HepG2 (cell line): ENCODE data around the gene VILL. TPM values are rescaled to one million over a fixed set of nuclear protein-coding genes. Genes with fewer than 3 reads are reported as not detected.

Experiments
- ATAC-seq: fragments of 200-7000 bp; cut with Tn5 transposase; 3 replicates; pipeline ENCODE4 v1.9.1; 2020; ENCODE audit warnings: mild to moderate bottlenecking, moderate library complexity
- BruUV-seq: library from RNA; stranded (reverse); fragments of 400-500 nt; replicated peaks from 2 replicates; lab custom pipeline; 2021; lab: Mats Ljungman, UMichigan
- CTCF ChIA-PET: fragments of 300-600 bp; formaldehyde crosslinking; extraction: SDS; loops from one replicate; lab custom pipeline; 2021; ENCODE audit warnings: low total read pairs, inconsistent platforms, low intra/inter-chr PET ratio; lab: Yijun Ruan, JAX
- POLR2A ChIA-PET: fragments of 350-600 bp; sonication (Branson Sonifier 250); formaldehyde crosslinking; loops from one replicate; lab custom pipeline; 2020; ENCODE audit warnings: antibody characterized with exemption, inconsistent platforms; lab: Yijun Ruan, JAX
- DNase-seq: peaks from one replicate; pipeline ENCODE4 v3.0.0-alpha.2; 2015; ENCODE audit warnings: low spot score
- FAIRE-seq: peaks from 3 replicates; lab custom pipeline; 2011; peaks lifted over from hg19 to GRCh38; lab: Jason Lieb, UNC
- H2AFZ ChIP-seq: one replicate; pipeline ENCODE4 v1.6.1; 2011; ENCODE audit warnings: low read length, inconsistent platforms
- H3K27ac ChIP-seq: fragments of 300-600 bp; 3 replicates; pipeline ENCODE4 v1.8.0; 2011; ENCODE audit warnings: mixed run types, mild to moderate bottlenecking, mixed read lengths, low read length, inconsistent platforms; ENCODE audit not compliant: insufficient read depth; ENCODE audit errors: extremely low read length
- H3K27me3 ChIP-seq, 2 experiments: fragments of 200-600 bp in 1 of 2; 2 replicates in 1 of 2; 3 replicates in 1 of 2; pipeline versions ENCODE4 v1.6.0 to v1.8.0; 2011; ENCODE audit warnings: low read length in 2 of 2, mild to moderate bottlenecking in 2 of 2, moderate library complexity in 2 of 2, inconsistent platforms in 1 of 2; ENCODE audit not compliant: insufficient read depth in 2 of 2, control insufficient read depth in 1 of 2
- H3K36me3 ChIP-seq, 2 experiments: fragments of 200-600 bp in 1 of 2; replicated peaks in 1 of 2; 2 replicates in 1 of 2; 3 replicates in 1 of 2; pipeline versions ENCODE4 v1.5.1 to v1.8.0; 2011; ENCODE audit warnings: low read length in 2 of 2, inconsistent platforms in 1 of 2; ENCODE audit not compliant: insufficient read depth in 2 of 2, control insufficient read depth in 1 of 2
- H3K4me1 ChIP-seq: 2 replicates; pipeline ENCODE4 v1.5.1; 2012; ENCODE audit warnings: low read length, inconsistent platforms; ENCODE audit not compliant: insufficient read depth
- H3K4me2 ChIP-seq: 2 replicates; pipeline ENCODE4 v1.6.0; 2011; ENCODE audit warnings: low read depth, low read length, inconsistent platforms
- H3K4me3 ChIP-seq, 3 experiments: fragments of 200-600 bp in 1 of 3; sonication (generic), shearing (Covaris generic) in 1 of 3; replicated peaks in 1 of 3; 2 replicates each; pipeline ENCODE4 v1.5.1; 2011 to 2016; ENCODE audit warnings: low read length in 3 of 3, inconsistent platforms in 2 of 3, low read depth in 2 of 3, mild to moderate bottlenecking in 2 of 3, control low read depth in 1 of 3, mixed read lengths in 1 of 3; ENCODE audit not compliant: insufficient read depth in 1 of 3
- H3K79me2 ChIP-seq: one replicate; pipeline ENCODE4 v1.6.1; 2011; ENCODE audit warnings: low read length, inconsistent platforms; ENCODE audit not compliant: insufficient read depth
- H3K9ac ChIP-seq: 2 replicates; pipeline ENCODE4 v1.6.0; 2011; ENCODE audit warnings: mild to moderate bottlenecking, low read depth, low read length, inconsistent platforms; ENCODE audit not compliant: insufficient read depth
- H3K9me3 ChIP-seq: 2 replicates; pipeline ENCODE4 v1.5.1; 2012; ENCODE audit warnings: mild to moderate bottlenecking, low read length
- H4K20me1 ChIP-seq: 2 replicates; pipeline ENCODE4 v1.6.0; 2011; ENCODE audit warnings: inconsistent platforms, mild to moderate bottlenecking, low read length, moderate library complexity; ENCODE audit not compliant: insufficient read depth
- CBX5 ChIP-seq: sonication (generic); formaldehyde crosslinking; IDR thresholded peaks from 2 replicates; pipeline ENCODE4 v1.4.0; 2020; ENCODE audit warnings: missing genetic modification reagents, borderline replicate concordance
- NR3C1 ChIP-seq: sonication (generic); formaldehyde crosslinking; IDR thresholded peaks from 2 replicates; pipeline ENCODE4 v1.4.0; 2020; ENCODE audit warnings: missing genetic modification reagents
- SP1 ChIP-seq, 2 experiments: fragments of 450-650 bp in 1 of 2; sonication (generic) in 1 of 2; formaldehyde crosslinking in 1 of 2; IDR thresholded peaks; 2 replicates each; pipeline versions ENCODE4 v1.4.0 to v1.6.1; 2016 to 2020; ENCODE audit warnings: missing genetic modification reagents in 1 of 2
- ZBTB7A ChIP-seq: sonication (generic); formaldehyde crosslinking; IDR thresholded peaks from 2 replicates; pipeline ENCODE4 v1.8.0; 2022; ENCODE audit warnings: mild to moderate bottlenecking, missing genetic modification reagents
- ZFAT ChIP-seq: sonication (generic); formaldehyde crosslinking; conservative IDR thresholded peaks from 2 replicates; pipeline ENCODE4 v1.8.1; 2023; ENCODE audit warnings: missing genetic modification reagents, inconsistent platforms
- ZMAT3 ChIP-seq: sonication (generic); formaldehyde crosslinking; conservative IDR thresholded peaks from 2 replicates; pipeline ENCODE4 v1.7.0; 2021; ENCODE audit warnings: missing genetic modification reagents
- ZNF256 ChIP-seq: sonication (generic); formaldehyde crosslinking; conservative IDR thresholded peaks from 2 replicates; pipeline ENCODE4 v1.4.0; 2020; ENCODE audit warnings: missing genetic modification reagents
- ZNF264 ChIP-seq: sonication (generic); formaldehyde crosslinking; IDR thresholded peaks from 2 replicates; pipeline ENCODE4 v1.4.0; 2020; ENCODE audit warnings: missing genetic modification reagents
- ZNF292 ChIP-seq: sonication (generic); formaldehyde crosslinking; IDR thresholded peaks from 2 replicates; pipeline ENCODE4 v1.8.1; 2022; ENCODE audit warnings: mild to moderate bottlenecking, low read depth, missing genetic modification reagents, borderline replicate concordance
- WGBS: methylation state at CpG from one replicate; pipeline ENCODE4 v1.1.6; 2017; ENCODE audit warnings: low lambda C conversion rate; 5-methylcytosine and 5-hydroxymethylcytosine counted together
- in situ Hi-C: cut with HindIII; loops from 2 replicates; pipeline ENCODE4 v1.10.0; 2017; ENCODE audit warnings: low pct_unique_long_range_greater_than_20kb; ENCODE audit not compliant: extremely low pct_ligation_motif_present
- intact Hi-C: fragments of 100-400 bp; cut with micrococcal nuclease; formaldehyde crosslinking; loops from one replicate; pipeline ENCODE4 v1.10.0; 2022; ENCODE audit not compliant: unreplicated experiment
- polyA plus RNA-seq, 8 experiments: library from polyadenylated mRNA; depleted of rRNA in 3 of 8; stranded (reverse) in 7 of 8; unstranded in 1 of 8; fragments of >200 nt; fragmentation: Illumina TruSeq in 4 of 8; extraction: Trizol in 4 of 8; gene quantifications; 2 replicates each; pipeline versions ENCODE4 v1.2.1 to v1.2.3, GENCODE V29; 2011 to 2016; ENCODE audit warnings: low read depth in 4 of 8, missing spikeins in 1 of 8, mixed read lengths in 1 of 8; ENCODE audit not compliant: insufficient read depth in 1 of 8
- total RNA-seq, 5 experiments: library from RNA; depleted of rRNA; stranded (reverse); fragments of >200 nt; fragmentation: Illumina TruSeq; extraction: Trizol; gene quantifications; 2 replicates each; pipeline ENCODE4 v1.2.3, GENCODE V29; 2016; ENCODE audit warnings: low read depth in 1 of 5
- TF ChIP-seq, protein P1 (sequence below): sonication (generic); formaldehyde crosslinking; IDR thresholded peaks from 2 replicates; pipeline ENCODE4 v1.4.0; 2020; ENCODE audit warnings: mild to moderate bottlenecking, missing genetic modification reagents
- TF ChIP-seq, protein P2 (sequence below): sonication (generic); formaldehyde crosslinking; IDR thresholded peaks from 2 replicates; pipeline ENCODE4 v1.4.0; 2020; ENCODE audit warnings: missing genetic modification reagents
- TF ChIP-seq, protein P3 (sequence below): sonication (generic); formaldehyde crosslinking; IDR thresholded peaks from 2 replicates; pipeline ENCODE4 v1.5.1; 2020; ENCODE audit warnings: mild to moderate bottlenecking, missing genetic modification reagents
- TF ChIP-seq, protein P4 (sequence below): sonication (generic); formaldehyde crosslinking; IDR thresholded peaks from 2 replicates; pipeline ENCODE4 v1.5.1; 2020; ENCODE audit warnings: mild to moderate bottlenecking, missing genetic modification reagents, borderline replicate concordance

Gene VILL
- total and polyA plus RNA-seq, 2 of the 13 experiments (the other 11 are each of a cell fraction or from before 2014, with no cell fraction given) = 3.2 to 5.3 TPM

DNA sequence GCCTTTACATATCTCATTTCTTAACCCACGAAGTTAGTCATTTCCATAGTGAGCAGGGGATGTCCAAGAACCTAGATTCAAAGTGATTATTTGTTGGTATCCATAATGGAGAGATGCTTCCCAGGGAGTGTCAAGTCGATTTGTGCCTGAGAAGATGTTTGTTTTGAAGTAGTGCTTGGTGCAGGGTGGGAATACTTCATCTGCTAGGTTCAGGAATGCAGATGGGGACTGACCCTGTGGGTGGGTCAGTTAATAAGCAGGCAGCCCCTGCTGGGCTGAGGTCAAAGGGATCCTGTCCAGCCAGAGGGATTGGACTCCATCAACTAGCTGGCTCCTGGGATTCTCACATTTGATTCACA, 44.1 kb upstream of the VILL start:
- DNase-seq (no peak), ATAC-seq (no peak), FAIRE-seq (no peak)
- peaks cover 30% of the 10 kb centered on the region for H3K79me2 ChIP-seq
- no peaks in the 10 kb centered on the region for H3K27me3 ChIP-seq
- peaks cover 12 to 43% of the 10 kb centered on the region in 2 experiments for H3K36me3 ChIP-seq
- no peaks in the 10 kb centered on the region for H3K9me3 ChIP-seq
- H4K20me1 ChIP-seq = no peaks in the 10 kb centered on the region
- intact Hi-C loops (no loop called here), in situ Hi-C loops (no loop called here)
- H3K27ac ChIP-seq = no peak overlapping the region
- 89% methylated on average over 2 of the region's 2 CpGs for WGBS
- ChIA-PET POLR2A (no interaction called here), CTCF (no interaction called here)
- BruUV-seq = no TSS peak
- H2AFZ ChIP-seq = no peak overlapping the region
- H3K4me1 ChIP-seq = peaks cover 43% of the 10 kb centered on the region
- H3K9ac ChIP-seq = no peak overlapping the region
- H3K4me2 ChIP-seq = no peak overlapping the region
- H3K4me3 ChIP-seq = no peak overlapping the region
- TF ChIP-seq ZFAT (CRISPR knock-in tag) (no peak), ZNF264 (CRISPR knock-in tag) (no peak), NR3C1 (CRISPR knock-in tag) (no peak), ZNF256 (CRISPR knock-in tag) (no peak), ZMAT3 (CRISPR knock-in tag) (no peak), ZNF292 (CRISPR knock-in tag) (no peak), SP1 (IDR thresholded peaks at IDR 0.05) (no peak), SP1 (CRISPR knock-in tag; IDR thresholded peaks at IDR 0.05) (no peak), CBX5 (CRISPR knock-in tag) (no peak), ZBTB7A (CRISPR knock-in tag) (no peak)
- TF ChIP-seq, protein P1, sequence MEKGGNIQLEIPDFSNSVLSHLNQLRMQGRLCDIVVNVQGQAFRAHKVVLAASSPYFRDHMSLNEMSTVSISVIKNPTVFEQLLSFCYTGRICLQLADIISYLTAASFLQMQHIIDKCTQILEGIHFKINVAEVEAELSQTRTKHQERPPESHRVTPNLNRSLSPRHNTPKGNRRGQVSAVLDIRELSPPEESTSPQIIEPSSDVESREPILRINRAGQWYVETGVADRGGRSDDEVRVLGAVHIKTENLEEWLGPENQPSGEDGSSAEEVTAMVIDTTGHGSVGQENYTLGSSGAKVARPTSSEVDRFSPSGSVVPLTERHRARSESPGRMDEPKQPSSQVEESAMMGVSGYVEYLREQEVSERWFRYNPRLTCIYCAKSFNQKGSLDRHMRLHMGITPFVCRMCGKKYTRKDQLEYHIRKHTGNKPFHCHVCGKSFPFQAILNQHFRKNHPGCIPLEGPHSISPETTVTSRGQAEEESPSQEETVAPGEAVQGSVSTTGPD (CRISPR knock-in tag) = no peak
- TF ChIP-seq, protein P2, sequence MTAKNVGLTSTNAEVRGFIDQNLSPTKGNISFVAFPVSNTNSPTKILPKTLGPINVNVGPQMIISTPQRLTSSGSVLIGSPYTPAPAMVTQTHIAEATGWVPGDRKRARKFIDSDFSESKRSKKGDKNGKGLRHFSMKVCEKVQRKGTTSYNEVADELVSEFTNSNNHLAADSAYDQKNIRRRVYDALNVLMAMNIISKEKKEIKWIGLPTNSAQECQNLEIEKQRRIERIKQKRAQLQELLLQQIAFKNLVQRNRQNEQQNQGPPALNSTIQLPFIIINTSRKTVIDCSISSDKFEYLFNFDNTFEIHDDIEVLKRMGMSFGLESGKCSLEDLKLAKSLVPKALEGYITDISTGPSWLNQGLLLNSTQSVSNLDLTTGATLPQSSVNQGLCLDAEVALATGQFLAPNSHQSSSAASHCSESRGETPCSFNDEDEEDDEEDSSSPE = no peak
- TF ChIP-seq, protein P3, sequence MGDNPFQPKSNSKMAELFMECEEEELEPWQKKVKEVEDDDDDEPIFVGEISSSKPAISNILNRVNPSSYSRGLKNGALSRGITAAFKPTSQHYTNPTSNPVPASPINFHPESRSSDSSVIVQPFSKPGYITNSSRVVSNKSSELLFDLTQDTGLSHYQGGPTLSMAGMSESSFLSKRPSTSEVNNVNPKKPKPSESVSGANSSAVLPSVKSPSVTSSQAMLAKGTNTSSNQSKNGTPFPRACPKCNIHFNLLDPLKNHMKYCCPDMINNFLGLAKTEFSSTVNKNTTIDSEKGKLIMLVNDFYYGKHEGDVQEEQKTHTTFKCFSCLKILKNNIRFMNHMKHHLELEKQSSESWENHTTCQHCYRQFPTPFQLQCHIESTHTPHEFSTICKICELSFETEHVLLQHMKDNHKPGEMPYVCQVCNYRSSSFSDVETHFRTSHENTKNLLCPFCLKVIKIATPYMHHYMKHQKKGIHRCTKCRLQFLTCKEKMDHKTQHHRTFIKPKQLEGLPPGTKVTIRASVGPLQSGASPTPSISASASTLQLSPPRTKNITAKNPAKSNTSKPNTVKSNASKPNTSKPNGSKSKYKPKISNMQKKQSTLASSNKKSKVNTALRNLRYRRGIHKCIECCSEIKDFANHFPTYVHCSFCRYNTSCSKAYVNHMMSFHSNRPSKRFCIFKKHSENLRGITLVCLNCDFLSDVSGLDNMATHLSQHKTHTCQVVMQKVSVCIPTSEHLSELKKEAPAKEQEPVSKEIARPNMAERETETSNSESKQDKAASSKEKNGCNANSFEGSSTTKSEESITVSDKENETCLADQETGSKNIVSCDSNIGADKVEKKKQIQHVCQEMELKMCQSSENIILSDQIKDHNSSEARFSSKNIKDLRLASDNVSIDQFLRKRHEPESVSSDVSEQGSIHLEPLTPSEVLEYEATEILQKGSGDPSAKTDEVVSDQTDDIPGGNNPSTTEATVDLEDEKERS (CRISPR knock-in tag) = no peak
- TF ChIP-seq, protein P4, sequence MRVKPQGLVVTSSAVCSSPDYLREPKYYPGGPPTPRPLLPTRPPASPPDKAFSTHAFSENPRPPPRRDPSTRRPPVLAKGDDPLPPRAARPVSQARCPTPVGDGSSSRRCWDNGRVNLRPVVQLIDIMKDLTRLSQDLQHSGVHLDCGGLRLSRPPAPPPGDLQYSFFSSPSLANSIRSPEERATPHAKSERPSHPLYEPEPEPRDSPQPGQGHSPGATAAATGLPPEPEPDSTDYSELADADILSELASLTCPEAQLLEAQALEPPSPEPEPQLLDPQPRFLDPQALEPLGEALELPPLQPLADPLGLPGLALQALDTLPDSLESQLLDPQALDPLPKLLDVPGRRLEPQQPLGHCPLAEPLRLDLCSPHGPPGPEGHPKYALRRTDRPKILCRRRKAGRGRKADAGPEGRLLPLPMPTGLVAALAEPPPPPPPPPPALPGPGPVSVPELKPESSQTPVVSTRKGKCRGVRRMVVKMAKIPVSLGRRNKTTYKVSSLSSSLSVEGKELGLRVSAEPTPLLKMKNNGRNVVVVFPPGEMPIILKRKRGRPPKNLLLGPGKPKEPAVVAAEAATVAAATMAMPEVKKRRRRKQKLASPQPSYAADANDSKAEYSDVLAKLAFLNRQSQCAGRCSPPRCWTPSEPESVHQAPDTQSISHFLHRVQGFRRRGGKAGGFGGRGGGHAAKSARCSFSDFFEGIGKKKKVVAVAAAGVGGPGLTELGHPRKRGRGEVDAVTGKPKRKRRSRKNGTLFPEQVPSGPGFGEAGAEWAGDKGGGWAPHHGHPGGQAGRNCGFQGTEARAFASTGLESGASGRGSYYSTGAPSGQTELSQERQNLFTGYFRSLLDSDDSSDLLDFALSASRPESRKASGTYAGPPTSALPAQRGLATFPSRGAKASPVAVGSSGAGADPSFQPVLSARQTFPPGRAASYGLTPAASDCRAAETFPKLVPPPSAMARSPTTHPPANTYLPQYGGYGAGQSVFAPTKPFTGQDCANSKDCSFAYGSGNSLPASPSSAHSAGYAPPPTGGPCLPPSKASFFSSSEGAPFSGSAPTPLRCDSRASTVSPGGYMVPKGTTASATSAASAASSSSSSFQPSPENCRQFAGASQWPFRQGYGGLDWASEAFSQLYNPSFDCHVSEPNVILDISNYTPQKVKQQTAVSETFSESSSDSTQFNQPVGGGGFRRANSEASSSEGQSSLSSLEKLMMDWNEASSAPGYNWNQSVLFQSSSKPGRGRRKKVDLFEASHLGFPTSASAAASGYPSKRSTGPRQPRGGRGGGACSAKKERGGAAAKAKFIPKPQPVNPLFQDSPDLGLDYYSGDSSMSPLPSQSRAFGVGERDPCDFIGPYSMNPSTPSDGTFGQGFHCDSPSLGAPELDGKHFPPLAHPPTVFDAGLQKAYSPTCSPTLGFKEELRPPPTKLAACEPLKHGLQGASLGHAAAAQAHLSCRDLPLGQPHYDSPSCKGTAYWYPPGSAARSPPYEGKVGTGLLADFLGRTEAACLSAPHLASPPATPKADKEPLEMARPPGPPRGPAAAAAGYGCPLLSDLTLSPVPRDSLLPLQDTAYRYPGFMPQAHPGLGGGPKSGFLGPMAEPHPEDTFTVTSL (CRISPR knock-in tag) = no peak
